Caki2 (cell line): ENCODE results near the gene ZBTB46. TPM values are rescaled to one million over a fixed set of nuclear protein-coding genes. Genes with fewer than 3 reads are reported as not detected.
"Not testable (repeated sequence)": the region's sequence is repeated elsewhere in the genome, so short reads cannot be mapped to it uniquely, and the experiment has no call there.

Experiments
- DNase-seq: peaks from one replicate; pipeline ENCODE4 v3.0.0-alpha.2; 2015; ENCODE audit warnings: low read depth
- in situ Hi-C: cut with HindIII; loops from 2 replicates; pipeline ENCODE4 v1.10.0; 2016; ENCODE audit warnings: low sequenced_read_pairs, low pct_unique_long_range_greater_than_20kb, mixed read lengths
- total RNA-seq: library from RNA; depleted of rRNA; stranded (reverse); fragments of >200 nt; shearing (Covaris generic); gene quantifications from 2 replicates; pipeline ENCODE4 v1.2.3, GENCODE V29; 2014; ENCODE audit warnings: low replicate concordance; rRNA removed

The ZBTB46 gene, protein sequence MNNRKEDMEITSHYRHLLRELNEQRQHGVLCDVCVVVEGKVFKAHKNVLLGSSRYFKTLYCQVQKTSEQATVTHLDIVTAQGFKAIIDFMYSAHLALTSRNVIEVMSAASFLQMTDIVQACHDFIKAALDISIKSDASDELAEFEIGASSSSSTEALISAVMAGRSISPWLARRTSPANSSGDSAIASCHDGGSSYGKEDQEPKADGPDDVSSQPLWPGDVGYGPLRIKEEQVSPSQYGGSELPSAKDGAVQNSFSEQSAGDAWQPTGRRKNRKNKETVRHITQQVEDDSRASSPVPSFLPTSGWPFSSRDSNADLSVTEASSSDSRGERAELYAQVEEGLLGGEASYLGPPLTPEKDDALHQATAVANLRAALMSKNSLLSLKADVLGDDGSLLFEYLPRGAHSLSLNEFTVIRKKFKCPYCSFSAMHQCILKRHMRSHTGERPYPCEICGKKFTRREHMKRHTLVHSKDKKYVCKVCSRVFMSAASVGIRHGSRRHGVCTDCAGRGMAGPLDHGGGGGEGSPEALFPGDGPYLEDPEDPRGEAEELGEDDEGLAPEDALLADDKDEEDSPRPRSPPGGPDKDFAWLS
- 9.6 and 10.4 TPM in 2 replicates for total RNA-seq

GRCh38 chr20:63830841-63831588 is at the start of gene ZBTB46:
Gene ZBTB46 (minus strand): TSS chr20:63831264. CDS start chr20:63790757, 40,507 bp downstream.
- in situ Hi-C loops = no loop called here

GRCh38 chr20:63878899-63879663 is 48.0 kb upstream of the ZBTB46 start:
- no peak for DNase-seq
- in situ Hi-C loops = no loop called here

More at GRCh38 chr20:63830841-63831588, at the start of gene ZBTB46:
- DNase-seq = no peak

- in situ Hi-C loops = no loop called here
- no peak for DNase-seq
Observed at GRCh38 chr20:63877755-63878470, 46.8 kb upstream of the ZBTB46 start.

DNA sequence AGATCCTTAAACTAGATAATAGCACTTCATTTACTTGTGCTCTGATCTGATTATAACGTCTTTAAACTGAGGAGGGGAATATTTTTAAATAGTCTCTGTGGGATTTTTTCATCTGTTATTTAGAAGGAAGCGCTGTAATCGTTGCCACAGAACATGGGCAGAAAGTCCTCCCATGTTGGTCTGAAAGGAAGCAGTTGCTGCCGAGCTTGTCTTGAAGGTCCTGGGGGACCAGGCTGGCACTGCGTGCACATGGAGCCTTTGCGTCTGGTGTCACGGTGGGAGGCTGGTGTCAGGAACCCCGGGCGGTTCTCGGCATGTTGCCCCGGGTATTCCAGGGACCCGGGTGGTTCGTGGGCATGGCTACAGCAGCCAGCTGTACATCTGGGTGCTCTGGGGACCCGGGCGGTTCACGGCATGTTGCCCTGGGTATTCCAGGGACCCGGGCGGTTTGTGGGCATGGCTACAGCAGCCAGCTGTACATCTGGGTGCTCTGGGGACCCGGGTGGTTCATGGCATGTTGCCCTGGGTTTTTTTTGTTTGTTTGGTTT is 45.5 kb upstream of the ZBTB46 start:
- in situ Hi-C loops = no loop called here
- DNase-seq = no peak

GRCh38 chr20:63874241-63874640 is 43.2 kb upstream of the ZBTB46 start:
- DNase-seq, in situ Hi-C loops: not testable (repeated sequence)

DNA sequence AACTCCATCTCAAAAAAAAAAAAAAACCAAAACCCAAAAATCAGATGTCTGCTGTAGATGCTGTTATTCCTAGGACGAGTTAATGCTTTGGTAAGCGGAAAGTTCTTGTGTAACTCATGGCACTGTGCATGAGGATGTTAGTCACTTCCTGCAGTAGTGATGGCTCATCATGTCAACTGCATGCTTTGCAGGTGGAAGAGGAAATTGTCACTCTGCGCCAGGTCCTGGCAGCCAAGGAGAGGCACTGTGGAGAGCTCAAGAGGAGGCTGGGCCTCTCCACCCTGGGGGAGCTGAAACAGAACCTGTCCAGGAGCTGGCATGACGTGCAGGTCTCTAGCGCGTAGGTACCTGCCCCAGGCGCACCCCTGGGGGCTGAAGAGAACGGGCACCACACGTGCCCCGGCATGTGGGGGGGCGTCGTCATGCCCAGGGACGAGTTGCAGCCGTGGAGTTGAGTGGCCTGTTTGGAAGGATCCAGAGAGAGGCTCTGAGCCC is 42.5 kb upstream of the ZBTB46 start:
- in situ Hi-C loops = no loop called here
- no peak for DNase-seq

- in situ Hi-C loops = no loop called here
- DNase-seq = no peak
Observed at GRCh38 chr20:63868264-63868663, 37.2 kb upstream of the ZBTB46 start.

DNA sequence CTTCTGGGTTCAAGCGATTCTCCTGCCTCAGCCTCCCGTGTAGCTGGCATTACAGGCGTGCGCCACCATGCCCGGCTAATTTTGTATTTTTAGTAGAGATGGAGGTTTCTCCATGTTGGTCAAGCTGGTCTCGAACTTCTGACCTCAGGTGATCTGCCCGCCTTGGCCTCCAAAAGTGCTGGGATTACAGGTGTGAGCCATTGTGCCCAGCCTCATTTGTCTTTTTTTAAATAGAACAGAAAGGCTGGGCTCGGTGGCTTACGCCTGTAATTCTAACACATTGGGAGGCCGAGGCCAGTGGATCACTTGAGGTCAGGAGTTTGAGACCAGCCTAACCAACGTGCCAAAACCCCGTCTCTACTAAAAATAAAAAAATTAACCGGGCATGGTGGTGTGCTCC is 36.0 kb upstream of the ZBTB46 start:
- in situ Hi-C loops, DNase-seq: not testable (repeated sequence)

GRCh38 chr20:63864978-63865640 is 34.0 kb upstream of the ZBTB46 start, which contains the start of gene TPD52L2:
Gene TPD52L2 (plus strand): TSS chr20:63865270. CDS start chr20:63865366, 96 bp downstream.
- peak; percentile 99 for DNase-seq
- in situ Hi-C loops = no loop called here

DNA sequence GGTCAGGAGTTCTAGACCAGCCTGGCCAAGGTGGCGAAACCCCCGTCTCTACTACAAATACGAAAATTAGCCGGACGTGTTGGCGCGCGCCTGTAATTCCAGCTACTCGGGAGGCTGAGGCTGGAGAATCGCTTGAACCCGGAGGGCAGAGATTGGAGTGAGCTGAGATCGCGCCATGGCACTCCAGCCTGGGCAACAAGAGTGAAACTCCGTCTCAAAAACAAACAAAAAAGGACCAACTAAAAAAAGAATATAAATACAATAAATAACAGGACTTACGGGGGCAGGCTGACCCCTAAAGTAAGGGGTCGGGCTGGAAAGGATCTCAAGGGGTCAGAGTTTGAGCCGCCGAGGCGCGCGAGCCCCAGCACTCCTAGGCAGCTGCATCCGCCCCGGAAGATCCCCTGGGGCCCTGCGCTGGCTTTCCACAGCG is 33.5 kb upstream of the ZBTB46 start:
- in situ Hi-C loops = no loop called here
- DNase-seq = no peak

DNA sequence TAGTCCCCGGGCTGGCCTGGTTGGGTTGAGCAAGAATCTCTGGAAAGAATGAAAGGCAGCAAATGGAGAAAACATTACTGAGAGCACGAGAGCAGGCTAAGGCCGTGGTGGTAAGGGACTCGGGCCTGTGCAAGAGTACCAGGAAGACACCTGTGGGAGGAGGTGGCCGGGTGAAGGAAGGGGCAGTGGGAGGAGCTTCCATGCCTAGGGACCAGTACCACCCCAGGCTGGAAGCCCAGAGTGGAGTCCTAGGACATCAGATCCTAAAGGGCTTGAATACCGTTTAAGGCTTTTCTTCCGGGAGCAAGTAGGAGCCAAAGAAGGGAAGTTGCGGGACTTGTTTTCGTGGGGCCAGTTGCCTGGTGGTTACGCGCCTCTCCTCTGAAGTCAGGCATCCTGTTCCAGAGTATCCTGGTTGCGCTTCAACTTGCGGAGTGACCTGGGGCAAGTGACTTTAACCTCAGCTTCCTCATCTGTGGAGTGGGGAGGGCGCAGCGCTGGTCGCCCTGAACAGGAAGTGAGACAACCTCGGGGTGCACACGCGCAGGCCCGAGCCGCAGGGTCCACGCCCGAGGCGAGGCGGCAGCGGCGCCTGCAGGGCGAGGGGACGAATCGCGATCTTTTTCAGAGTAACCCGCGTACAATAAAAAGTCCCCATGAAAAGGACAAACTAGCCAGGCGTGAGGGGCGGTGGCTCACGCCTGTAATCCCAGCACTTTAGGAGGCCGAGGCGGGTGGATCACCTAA is 32.9 kb upstream of the ZBTB46 start:
- in situ Hi-C loops = no loop called here
- DNase-seq = peak; percentile 93

DNA sequence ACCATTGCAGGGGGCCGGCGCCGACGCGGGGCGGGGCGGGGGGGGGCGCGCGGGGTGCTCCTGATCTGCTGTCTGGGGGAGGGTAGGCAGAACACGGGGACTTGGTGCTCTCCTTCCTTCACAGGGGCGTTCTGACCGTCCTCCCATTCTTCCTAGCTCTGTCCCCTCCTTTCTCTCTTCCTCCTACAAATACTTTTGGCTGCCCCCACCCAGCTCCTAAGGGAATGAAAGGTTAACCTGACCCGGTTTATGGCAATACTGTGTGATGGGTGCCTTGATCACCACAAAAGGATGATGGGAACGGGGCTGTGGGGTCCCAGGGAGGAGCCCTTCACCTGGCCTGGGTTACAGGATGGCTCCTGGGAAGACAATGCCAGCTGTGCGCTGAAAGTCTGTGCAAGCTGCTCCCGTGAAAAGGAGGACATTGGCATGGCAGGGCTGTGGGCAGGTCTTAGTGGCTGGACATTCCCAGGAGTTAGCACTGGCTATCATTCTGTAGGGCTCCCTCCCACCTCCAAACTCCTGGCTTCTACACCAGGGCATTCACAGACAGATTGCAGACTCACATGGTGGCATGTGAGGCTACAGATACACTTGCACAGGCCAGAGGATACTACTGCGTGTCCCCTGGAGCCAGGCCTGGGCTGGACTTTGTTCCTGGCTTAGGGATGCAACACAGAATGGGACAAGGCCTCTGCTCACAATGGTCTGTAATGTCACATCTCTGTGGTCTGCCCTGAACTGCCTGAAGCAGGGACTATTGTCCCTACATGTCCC is 32.1 kb upstream of the ZBTB46 start:
- no peak for DNase-seq
- in situ Hi-C loops = no loop called here

- in situ Hi-C loops = no loop called here
- DNase-seq = no peak
Observed at GRCh38 chr20:63861981-63862901, 31.2 kb upstream of the ZBTB46 start.

DNA sequence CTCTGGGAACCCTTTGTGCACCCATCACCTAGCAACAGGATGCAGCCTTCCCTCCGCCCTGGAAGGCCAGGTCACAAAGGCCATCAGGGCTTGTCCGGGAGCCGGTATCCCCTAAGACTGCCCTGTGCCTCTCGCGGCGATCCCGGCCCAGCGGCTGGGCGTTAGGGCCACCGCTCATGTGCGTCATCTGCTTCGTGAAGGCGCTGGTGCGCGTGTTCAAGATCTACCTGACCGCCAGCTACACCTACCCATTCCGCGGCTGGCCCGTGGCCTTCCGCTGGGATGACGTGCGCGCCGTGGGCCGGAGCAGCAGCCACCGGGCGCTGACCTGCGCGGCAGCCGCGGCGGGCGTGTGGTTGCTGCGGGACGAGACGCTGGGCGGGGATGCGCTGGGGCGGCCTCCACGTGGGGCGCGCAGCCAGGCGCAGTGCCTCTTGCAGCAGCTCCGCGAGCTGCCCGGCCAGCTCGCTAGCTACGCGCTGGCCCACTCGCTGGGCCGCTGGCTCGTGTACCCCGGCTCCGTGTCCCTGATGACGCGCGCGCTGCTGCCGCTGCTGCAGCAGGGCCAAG is 30.4 kb upstream of the ZBTB46 start, which contains the start of gene ABHD16B:
TSS of gene ABHD16B (plus strand) at position 134 of the 570 bp plus-strand sequence. CDS start at position 177, 43 bp downstream.
- in situ Hi-C loops = no loop called here
- no peak for DNase-seq
